GM12875 (cell line): ENCODE data around the gene SMC1B.

Experiments
- H3K4me3 ChIP-seq: one replicate; pipeline ENCODE4 v1.5.1; 2011; ENCODE audit warnings: low read depth, low read length, control low read depth
- TF ChIP-seq, protein P1 (sequence below): IDR thresholded peaks from 2 replicates; pipeline ENCODE4 v1.5.1; 2011; ENCODE audit warnings: low read depth, mild to moderate bottlenecking, control low read depth, inconsistent platforms, low read length, moderate library complexity, borderline replicate concordance; ENCODE audit not compliant: insufficient read depth

SMC1B gene

DNA sequence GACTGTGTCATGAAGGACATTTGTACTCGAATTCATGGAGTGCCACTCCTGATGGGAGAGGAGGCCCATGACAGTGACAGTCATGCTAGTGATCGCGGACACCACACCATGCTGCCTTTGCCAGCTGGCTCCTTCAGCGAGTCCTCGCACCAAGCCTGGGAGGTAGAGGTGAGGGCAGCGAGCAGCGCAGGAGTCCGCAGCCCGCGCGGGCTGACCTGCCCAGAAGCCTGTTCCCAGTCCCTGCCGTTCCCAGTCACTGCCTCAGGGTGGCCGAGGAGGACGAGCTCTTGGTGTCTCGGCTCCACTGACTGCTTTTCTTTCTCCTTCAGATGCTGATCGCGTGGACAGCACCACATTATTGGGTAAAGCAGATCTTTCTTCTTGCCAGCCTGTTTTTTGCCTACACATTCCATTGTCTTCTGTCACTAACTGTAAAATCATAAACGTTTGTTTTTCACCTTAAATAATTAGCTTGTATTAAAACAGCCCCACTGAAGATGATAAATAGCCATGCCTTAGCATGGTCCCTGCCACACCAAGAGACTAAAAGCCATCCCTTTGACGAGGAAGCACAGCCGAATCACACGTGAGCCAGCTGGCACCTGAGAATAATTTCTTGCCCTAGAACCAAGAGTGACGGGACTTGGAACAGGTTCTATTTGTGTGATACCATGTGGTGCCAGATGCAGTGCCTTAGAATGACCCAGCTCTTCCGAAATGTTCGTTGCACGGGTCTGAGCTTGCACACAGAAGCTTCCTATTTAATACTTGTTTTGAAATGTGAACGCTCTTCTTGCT, 78.2 kb downstream of the SMC1B start:
- TF ChIP-seq, protein P1, sequence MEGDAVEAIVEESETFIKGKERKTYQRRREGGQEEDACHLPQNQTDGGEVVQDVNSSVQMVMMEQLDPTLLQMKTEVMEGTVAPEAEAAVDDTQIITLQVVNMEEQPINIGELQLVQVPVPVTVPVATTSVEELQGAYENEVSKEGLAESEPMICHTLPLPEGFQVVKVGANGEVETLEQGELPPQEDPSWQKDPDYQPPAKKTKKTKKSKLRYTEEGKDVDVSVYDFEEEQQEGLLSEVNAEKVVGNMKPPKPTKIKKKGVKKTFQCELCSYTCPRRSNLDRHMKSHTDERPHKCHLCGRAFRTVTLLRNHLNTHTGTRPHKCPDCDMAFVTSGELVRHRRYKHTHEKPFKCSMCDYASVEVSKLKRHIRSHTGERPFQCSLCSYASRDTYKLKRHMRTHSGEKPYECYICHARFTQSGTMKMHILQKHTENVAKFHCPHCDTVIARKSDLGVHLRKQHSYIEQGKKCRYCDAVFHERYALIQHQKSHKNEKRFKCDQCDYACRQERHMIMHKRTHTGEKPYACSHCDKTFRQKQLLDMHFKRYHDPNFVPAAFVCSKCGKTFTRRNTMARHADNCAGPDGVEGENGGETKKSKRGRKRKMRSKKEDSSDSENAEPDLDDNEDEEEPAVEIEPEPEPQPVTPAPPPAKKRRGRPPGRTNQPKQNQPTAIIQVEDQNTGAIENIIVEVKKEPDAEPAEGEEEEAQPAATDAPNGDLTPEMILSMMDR, result no peak
- no peak overlapping the region for H3K4me3 ChIP-seq

DNA sequence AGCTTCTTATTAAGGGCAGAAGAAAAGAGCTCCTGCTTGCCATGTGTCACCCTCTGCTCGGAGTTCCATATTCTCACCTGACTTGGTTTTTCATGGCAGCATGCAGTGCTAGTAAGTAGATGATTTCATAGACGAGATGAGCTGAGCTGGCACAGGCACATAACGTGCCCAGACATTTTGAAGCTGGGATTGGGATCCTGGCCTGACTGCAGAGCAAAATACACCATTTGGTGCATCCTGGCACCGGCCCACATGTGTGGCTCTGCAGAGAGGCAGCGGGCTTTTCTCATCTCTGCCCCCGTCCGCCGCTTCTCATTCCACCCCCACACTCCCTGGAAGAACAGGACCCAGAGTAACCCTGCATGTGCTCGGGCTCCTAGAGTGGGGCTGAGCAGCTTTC, 78.9 kb downstream of the SMC1B start:
- H3K4me3 ChIP-seq, result no peak overlapping the region
- TF ChIP-seq, protein P1, result no peak

GRCh38 chr22:45334068-45334467, 79.3 kb downstream of the SMC1B start:
- H3K4me3 ChIP-seq, result no peak overlapping the region
- TF ChIP-seq, protein P1, result no peak

GRCh38 chr22:45332001-45332400, 81.4 kb downstream of the SMC1B start:
- TF ChIP-seq, protein P1, result no peak
- H3K4me3 ChIP-seq, result no peak overlapping the region

DNA sequence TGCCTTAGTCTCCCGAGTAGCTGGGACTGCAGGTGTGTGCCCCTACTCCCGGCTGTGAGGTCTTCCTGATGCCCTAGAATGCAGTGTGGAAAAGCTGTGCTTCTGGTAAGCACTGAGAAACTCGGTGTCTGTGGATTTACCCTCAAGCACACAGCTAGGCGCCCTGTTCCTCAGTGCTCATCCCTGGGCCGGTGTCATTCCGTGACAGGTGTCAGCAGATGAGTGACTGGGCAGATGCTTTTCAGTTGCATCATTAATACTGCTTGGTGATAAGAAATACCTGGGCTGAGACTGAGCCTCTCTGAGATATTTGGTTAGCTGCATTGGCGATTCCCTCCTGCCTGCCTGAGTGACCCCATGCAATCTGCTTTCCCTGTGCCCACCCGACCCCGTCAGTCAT, 81.9 kb downstream of the SMC1B start:
- TF ChIP-seq, protein P1, result no peak
- H3K4me3 ChIP-seq, result no peak overlapping the region

GRCh38 chr22:45330548-45330947, 82.9 kb downstream of the SMC1B start:
- no peak overlapping the region for H3K4me3 ChIP-seq
- TF ChIP-seq, protein P1, result no peak

DNA sequence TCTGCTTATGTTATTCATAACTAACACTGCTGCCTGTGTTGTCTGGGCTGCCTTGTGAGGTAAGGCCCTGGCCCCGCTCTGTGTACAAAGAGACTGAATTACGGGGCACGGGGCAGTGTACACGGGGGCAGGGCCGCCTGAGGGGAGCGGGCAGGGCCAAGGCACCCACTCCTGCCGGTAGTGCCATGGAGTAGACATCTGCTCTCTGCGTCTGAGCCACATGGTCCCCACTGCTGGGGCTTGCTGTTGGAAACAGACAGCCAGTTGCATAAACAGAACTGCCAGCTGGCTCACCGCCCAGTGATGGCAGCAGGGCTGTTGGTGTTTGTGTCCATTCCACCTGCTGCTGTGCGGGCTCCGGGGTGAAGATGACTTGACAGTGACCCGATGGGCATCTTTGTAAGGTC, 83.9 kb downstream of the SMC1B start:
- TF ChIP-seq, protein P1, result no peak

More for the DNA sequence above, 83.9 kb downstream of the SMC1B start:
- H3K4me3 ChIP-seq, result no peak overlapping the region
